ENCODE measurements around the gene CANX. TPM values are rescaled to one million over a fixed set of nuclear protein-coding genes. Genes with fewer than 3 reads are reported as not detected.

Gene CANX
- total and polyA plus RNA-seq, 2 of the 13 experiments (the other 11 are each of a cell fraction or from before 2014, with no cell fraction given): 477 to 680 TPM

- TF ChIP-seq REST (IDR thresholded peaks at IDR 0.05; ENCODE audit: borderline replicate concordance in 1 of 2, low read depth in 1 of 2, low read length in 2 of 2) (no peak), JUN (CRISPR knock-in tag; IDR thresholded peaks at IDR 0.05) (no peak), ATF7-NPFF (CRISPR knock-in tag; IDR thresholded peaks at IDR 0.05; ENCODE audit: low read depth) (no peak), DPF2 (CRISPR knock-in tag; IDR thresholded peaks at IDR 0.05; ENCODE audit: borderline replicate concordance, low read depth) (no peak), ZFP62 (CRISPR knock-in tag; IDR thresholded peaks at IDR 0.05) (no peak), SRY (CRISPR knock-in tag; IDR thresholded peaks at IDR 0.05) (0 out of 2 replicates have a peak, but pooled peaks have one; percentile 57), ZNF331 (CRISPR knock-in tag; IDR thresholded peaks at IDR 0.05) (peak; percentile 32; the same call in 1 of the 2 replicates), HNF1B (CRISPR knock-in tag; IDR thresholded peaks at IDR 0.05) (peak; percentile 60; the same call in 1 of the 2 replicates), ZNF414 (CRISPR knock-in tag; IDR thresholded peaks at IDR 0.05) (no peak), ZNF337 (CRISPR knock-in tag; IDR thresholded peaks at IDR 0.05; ENCODE audit: borderline replicate concordance, low read depth) (no peak), KDM5B (CRISPR knock-in tag; IDR thresholded peaks at IDR 0.05; ENCODE audit: borderline replicate concordance) (no peak), HOXA5 (CRISPR knock-in tag; IDR thresholded peaks at IDR 0.05) (no peak), ZFP36 (IDR thresholded peaks at IDR 0.05; ENCODE audit: borderline replicate concordance, low read depth, low read length, partially characterized antibody) (no peak), PHF20 (CRISPR knock-in tag; IDR thresholded peaks at IDR 0.05) (peak; percentile 28), ZNF660 (CRISPR knock-in tag; IDR thresholded peaks at IDR 0.05; ENCODE audit: borderline replicate concordance, low read depth) (no peak), TBP (CRISPR knock-in tag; IDR thresholded peaks at IDR 0.05) (no peak), PITX1 (CRISPR knock-in tag; IDR thresholded peaks at IDR 0.05) (no peak), MTF1 (CRISPR knock-in tag; IDR thresholded peaks at IDR 0.05) (no peak), MAZ (IDR thresholded peaks at IDR 0.05; ENCODE audit: borderline replicate concordance, low read depth, low read length) (peak; percentile 65; the same call in 1 of the 2 replicates), MAZ (CRISPR knock-in tag; IDR thresholded peaks at IDR 0.05; ENCODE audit: low read depth) (no peak), POGK (CRISPR knock-in tag; conservative IDR thresholded peaks at IDR 0.05) (peak; percentile 37; the same call in 1 of the 2 replicates), MED13 (CRISPR knock-in tag; IDR thresholded peaks at IDR 0.05) (no peak), ZNF570 (CRISPR knock-in tag; IDR thresholded peaks at IDR 0.05; ENCODE audit: borderline replicate concordance) (no peak)
Measured at GRCh38 chr5:179732412-179732917, 33.7 kb downstream of the CANX start, which contains the start of gene MAML1 (continued).

Data from HepG2 (cell line).